PC-9 (cell line): ENCODE data around the gene E2F1. TPM values are rescaled to one million over a fixed set of nuclear protein-coding genes. Genes with fewer than 3 reads are reported as not detected.

Experiments
- BruUV-seq: library from RNA; stranded (reverse); fragments of 400-500 nt; replicated peaks from 2 replicates; lab custom pipeline; 2021; lab: Mats Ljungman, UMichigan
- CTCF ChIA-PET: fragments of 300-600 bp; sonication (Branson Sonifier 250); formaldehyde crosslinking; loops from one replicate; lab custom pipeline; 2022; ENCODE audit warnings: antibody characterized with exemption; lab: Charles Lee
- POLR2A ChIA-PET: fragments of 300-600 bp; sonication (Branson Sonifier 250); formaldehyde crosslinking; loops from one replicate; lab custom pipeline; 2022; ENCODE audit warnings: antibody characterized with exemption; ENCODE audit not compliant: unreplicated experiment; lab: Charles Lee
- DNase-seq, 2 experiments: peaks; one replicate each; pipeline versions ENCODE4 v3.0.0 to v3.0.0-alpha.2; 2015 to 2022; ENCODE audit warnings: mixed read lengths in 1 of 2
- H2AFZ ChIP-seq: fragments of 200-600 bp; sonication (generic); 2 replicates; pipeline ENCODE4 v1.8.1; 2017; ENCODE audit warnings: antibody characterized with exemption
- H3F3A ChIP-seq: fragments of 200-600 bp; sonication (generic); 2 replicates; pipeline ENCODE4 v1.8.1; 2017; ENCODE audit warnings: antibody characterized with exemption, mild to moderate bottlenecking, low read depth; ENCODE audit not compliant: insufficient read depth
- H3K27ac ChIP-seq: fragments of 200-600 bp; sonication (generic); 2 replicates; pipeline ENCODE4 v1.6.1; 2016; ENCODE audit warnings: mixed run types
- H3K27me3 ChIP-seq: fragments of 200-600 bp; sonication (generic); 2 replicates; pipeline ENCODE4 v1.6.1; 2016; ENCODE audit warnings: low read depth, mixed run types; ENCODE audit not compliant: insufficient read depth
- H3K36me3 ChIP-seq: fragments of 200-600 bp; sonication (generic); 2 replicates; pipeline ENCODE4 v1.6.1; 2016; ENCODE audit warnings: low read depth, mixed run types
- H3K4me1 ChIP-seq: fragments of 200-600 bp; sonication (generic); replicated peaks from 2 replicates; pipeline ENCODE4 v1.6.1; 2016; ENCODE audit warnings: mixed run types; ENCODE audit not compliant: insufficient read depth
- H3K4me2 ChIP-seq: fragments of 200-600 bp; sonication (generic); 2 replicates; pipeline ENCODE4 v1.6.1; 2017; ENCODE audit warnings: mixed run types
- H3K4me3 ChIP-seq: fragments of 200-600 bp; sonication (generic); 2 replicates; pipeline ENCODE4 v1.6.1; 2016; ENCODE audit warnings: mixed run types
- H3K79me2 ChIP-seq: fragments of 200-600 bp; sonication (generic); 2 replicates; pipeline ENCODE4 v1.6.1; 2017; ENCODE audit warnings: low read depth, mixed run types
- H3K9me2 ChIP-seq: fragments of 200-600 bp; sonication (generic); 2 replicates; pipeline ENCODE4 v1.8.1; 2017; ENCODE audit warnings: mild to moderate bottlenecking; ENCODE audit not compliant: insufficient read depth
- H3K9me3 ChIP-seq: fragments of 200-600 bp; sonication (generic); 2 replicates; pipeline ENCODE4 v1.8.1; 2016; ENCODE audit warnings: low read depth; ENCODE audit not compliant: insufficient read depth
- H4K20me1 ChIP-seq: fragments of 200-600 bp; sonication (generic); 2 replicates; pipeline ENCODE4 v1.8.1; 2017; ENCODE audit not compliant: insufficient read depth
- EZH2 ChIP-seq: fragments of 200-600 bp; sonication (generic); IDR thresholded peaks from 2 replicates; pipeline ENCODE4 v1.8.0; 2017; ENCODE audit warnings: antibody characterized with exemption, low read depth
- intact Hi-C: fragments of 100-400 bp; cut with micrococcal nuclease; formaldehyde crosslinking; loops from one replicate; pipeline ENCODE4 v1.10.0; 2022; ENCODE audit not compliant: unreplicated experiment
- total RNA-seq: library from RNA; stranded (reverse); gene quantifications from 2 replicates; pipeline ENCODE4 v1.2.3, GENCODE V29; 2021
- TF ChIP-seq, protein P1 (sequence below): fragments of 200-600 bp; sonication (generic); conservative IDR thresholded peaks from 2 replicates; pipeline ENCODE4 v1.6.1; 2017; ENCODE audit warnings: mixed run types, antibody characterized with exemption, mild to moderate bottlenecking, moderate library complexity

E2F1 gene
- total RNA-seq, 1 experiment from 2014 or later = 31.5 TPM

DNA sequence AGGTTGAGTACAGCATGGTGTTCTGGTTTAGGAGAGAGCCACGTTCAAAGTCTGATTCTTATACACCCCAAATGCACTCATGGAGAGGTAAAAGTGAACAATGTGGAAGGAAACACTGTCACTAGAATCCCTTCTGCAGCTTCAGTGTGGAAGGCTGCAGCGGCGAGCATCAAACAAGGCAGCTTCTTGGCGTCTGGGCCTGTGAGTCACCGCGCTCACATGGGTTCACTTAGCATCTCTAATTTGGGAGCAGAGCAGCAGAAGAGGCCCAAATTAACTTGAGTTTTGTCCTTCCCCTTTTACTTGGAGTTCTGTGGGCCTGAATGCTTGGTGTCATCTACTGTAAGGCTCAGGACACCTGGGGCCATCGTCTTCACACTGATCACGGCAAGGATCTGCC lies 10.9 kb upstream of the E2F1 start:
- intact Hi-C loops = no loop called here
- H3K9me3 ChIP-seq = no peaks in the 10 kb centered on the region
- ChIA-PET POLR2A (no interaction called here), CTCF (no interaction called here)
- no peaks in the 10 kb centered on the region for H3F3A ChIP-seq
- H3K4me3 ChIP-seq = no peak overlapping the region
- no peak overlapping the region for H3K4me2 ChIP-seq
- H3K27ac ChIP-seq = no peak overlapping the region
- no peaks in the 10 kb centered on the region for H4K20me1 ChIP-seq
- H3K27me3 ChIP-seq = no peaks in the 10 kb centered on the region
- H3K9me2 ChIP-seq = no peaks in the 10 kb centered on the region
- no TSS peak for BruUV-seq
- H2AFZ ChIP-seq = no peak overlapping the region
- no peaks in the 10 kb centered on the region for H3K4me1 ChIP-seq
- H3K79me2 ChIP-seq = no peaks in the 10 kb centered on the region
- TF ChIP-seq, protein P1, sequence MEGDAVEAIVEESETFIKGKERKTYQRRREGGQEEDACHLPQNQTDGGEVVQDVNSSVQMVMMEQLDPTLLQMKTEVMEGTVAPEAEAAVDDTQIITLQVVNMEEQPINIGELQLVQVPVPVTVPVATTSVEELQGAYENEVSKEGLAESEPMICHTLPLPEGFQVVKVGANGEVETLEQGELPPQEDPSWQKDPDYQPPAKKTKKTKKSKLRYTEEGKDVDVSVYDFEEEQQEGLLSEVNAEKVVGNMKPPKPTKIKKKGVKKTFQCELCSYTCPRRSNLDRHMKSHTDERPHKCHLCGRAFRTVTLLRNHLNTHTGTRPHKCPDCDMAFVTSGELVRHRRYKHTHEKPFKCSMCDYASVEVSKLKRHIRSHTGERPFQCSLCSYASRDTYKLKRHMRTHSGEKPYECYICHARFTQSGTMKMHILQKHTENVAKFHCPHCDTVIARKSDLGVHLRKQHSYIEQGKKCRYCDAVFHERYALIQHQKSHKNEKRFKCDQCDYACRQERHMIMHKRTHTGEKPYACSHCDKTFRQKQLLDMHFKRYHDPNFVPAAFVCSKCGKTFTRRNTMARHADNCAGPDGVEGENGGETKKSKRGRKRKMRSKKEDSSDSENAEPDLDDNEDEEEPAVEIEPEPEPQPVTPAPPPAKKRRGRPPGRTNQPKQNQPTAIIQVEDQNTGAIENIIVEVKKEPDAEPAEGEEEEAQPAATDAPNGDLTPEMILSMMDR = no peak
- TF ChIP-seq EZH2 = no peak
- no peaks in the 10 kb centered on the region for H3K36me3 ChIP-seq
- DNase-seq = no peak

DNA sequence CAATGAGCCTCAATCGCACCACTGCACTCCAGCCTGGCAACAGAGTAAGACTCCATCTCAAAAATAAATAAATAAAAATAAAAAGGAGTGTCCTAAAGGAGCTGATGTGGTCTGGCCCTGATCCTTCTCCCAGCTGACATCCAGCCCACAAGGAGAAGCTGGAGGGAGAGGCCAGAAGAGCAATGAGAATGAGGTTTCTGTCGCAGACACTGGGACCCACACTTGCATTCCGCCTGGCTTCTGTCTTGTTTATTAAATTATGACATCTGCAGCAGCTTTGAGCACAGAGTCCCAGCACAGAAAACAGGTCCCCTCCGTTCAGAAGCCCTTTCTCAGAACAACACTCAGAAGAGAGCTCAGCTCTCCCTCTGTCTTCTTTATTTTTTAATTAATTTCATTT lies 10.3 kb upstream of the E2F1 start:
- Histone ChIP-seq H3K79me2 (no peaks in the 10 kb centered on the region), H3K27ac (no peak overlapping the region), H3K4me3 (no peak overlapping the region), H3F3A (no peaks in the 10 kb centered on the region), H3K4me1 (no peaks in the 10 kb centered on the region), H3K27me3 (no peaks in the 10 kb centered on the region), H3K9me3 (no peaks in the 10 kb centered on the region), H3K9me2 (no peaks in the 10 kb centered on the region), H2AFZ (no peak overlapping the region), H4K20me1 (no peaks in the 10 kb centered on the region), H3K4me2 (no peak overlapping the region), H3K36me3 (no peaks in the 10 kb centered on the region)
- intact Hi-C loops = no loop called here
- no peak for TF ChIP-seq EZH2
- TF ChIP-seq, protein P1 = no peak
- ChIA-PET POLR2A (no interaction called here), CTCF (no interaction called here)
- DNase-seq = no peak
- no TSS peak for BruUV-seq

DNA sequence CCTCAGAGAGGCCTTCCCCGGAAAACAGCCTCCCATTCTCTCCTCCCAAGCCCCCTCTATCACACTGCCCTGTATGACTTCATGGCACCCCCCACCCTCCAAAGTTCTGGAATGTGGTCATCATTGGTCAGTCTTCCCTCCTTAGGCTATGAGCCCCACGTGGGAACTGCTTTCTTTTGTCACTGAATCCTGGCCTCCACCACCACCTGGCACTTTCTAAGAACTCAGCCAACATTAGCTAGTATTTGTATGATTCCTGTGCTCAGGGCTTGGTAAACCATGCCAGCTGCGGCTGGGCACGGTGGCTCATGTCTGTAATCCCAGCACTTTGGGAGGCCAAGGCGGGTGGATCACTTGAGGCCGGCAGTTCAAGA lies 8.4 kb upstream of the E2F1 start:
- Histone ChIP-seq H3K27me3 (no peaks in the 10 kb centered on the region), H3K27ac (no peak overlapping the region), H3F3A (no peaks in the 10 kb centered on the region), H3K36me3 (no peaks in the 10 kb centered on the region), H3K4me3 (no peak overlapping the region), H3K79me2 (no peaks in the 10 kb centered on the region), H3K4me1 (peaks cover 9% of the 10 kb centered on the region), H4K20me1 (no peaks in the 10 kb centered on the region), H3K4me2 (no peak overlapping the region), H3K9me3 (no peaks in the 10 kb centered on the region), H2AFZ (no peak overlapping the region), H3K9me2 (no peaks in the 10 kb centered on the region)
- DNase-seq = no peak
- TF ChIP-seq EZH2 = no peak
- TF ChIP-seq, protein P1 = no peak
- intact Hi-C loops = no loop called here
- ChIA-PET CTCF (no interaction called here), POLR2A (interaction anchor here (0.6 kb wide), 1 partner anchor 16 kb away, joined by 21 read pairs; no protein-coding TSS in a partner anchor)
- BruUV-seq = no TSS peak
